Spleen (tissue), 7 donors: ENCODE data around the gene ZNF331.

ENCODE experiments used
- POLR2A ChIP-seq, 3 donors: fragments of 450-650 bp; IDR thresholded peaks; one replicate each; pipeline ENCODE4 v1.5.1; 2017; ENCODE audit warnings: antibody characterized with exemption in 3 of 3, mild to moderate bottlenecking in 1 of 3
- TF ChIP-seq, protein P1 (sequence below), 11 experiments: fragments of 200-600 bp in 7 of 11; fragments of 450-650 bp in 4 of 11; sonication (generic) in 4 of 11; IDR thresholded peaks in 8 of 11; conservative IDR thresholded peaks in 3 of 11; 1 replicate in 7 of 11; 2 replicates in 4 of 11; pipeline versions ENCODE4 v1.4.0 to v1.8.0; 2016 to 2021; ENCODE audit warnings: antibody characterized with exemption in 11 of 11, inconsistent platforms in 4 of 11, mild to moderate bottlenecking in 1 of 11
- donor health status: DM: no; HTN: no; CAD: no; lungs with moderate emphysema.
- donor health status: DM: no; HTN: no; CAD: no.
- donor health status: DM: no; HTN: no; CAD: no.

DNA sequence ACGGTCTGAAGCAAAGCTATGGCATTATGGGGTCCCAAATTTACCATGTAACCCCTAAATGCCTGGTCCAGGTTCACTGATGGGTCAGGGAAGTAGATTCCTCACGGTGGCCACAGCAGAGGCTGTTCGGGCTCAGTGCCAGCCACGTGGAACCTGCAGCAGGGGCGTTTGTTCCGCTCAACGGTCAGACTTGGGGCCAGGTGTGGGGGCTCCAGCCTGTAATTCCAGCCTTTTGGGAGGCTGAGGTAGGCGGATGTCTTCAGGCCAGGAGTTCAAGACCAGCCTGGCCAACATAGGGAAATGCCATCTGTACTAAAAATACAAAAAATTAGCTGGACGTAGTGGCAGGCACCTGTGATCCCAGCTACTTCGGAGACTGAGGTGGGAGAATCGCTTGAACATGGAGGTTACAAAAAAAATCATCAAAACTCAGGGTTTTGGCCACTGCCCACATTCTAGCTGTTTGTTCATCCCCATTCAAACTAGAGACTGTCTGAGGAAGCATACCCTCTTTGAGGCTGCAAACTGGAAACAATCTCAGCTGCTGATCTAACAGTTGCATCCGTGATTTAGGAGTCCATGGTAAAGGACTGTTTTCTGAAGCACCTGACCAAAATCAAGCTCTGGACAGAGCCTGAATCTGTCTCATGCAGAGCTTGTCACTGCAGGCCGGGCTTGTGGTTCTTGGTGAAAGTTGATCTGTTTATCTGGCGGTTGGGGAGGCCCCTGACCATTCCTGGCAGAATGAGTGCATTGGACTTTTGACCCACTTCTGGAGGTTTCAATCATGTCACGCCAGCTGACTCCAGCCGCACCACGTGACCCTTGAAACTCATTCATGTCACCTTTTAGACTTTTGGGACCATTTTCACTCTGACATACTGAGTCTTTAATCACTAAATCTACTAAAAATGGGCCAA is 30.2 kb upstream of the ZNF331 start:
- TF ChIP-seq, protein P1, sequence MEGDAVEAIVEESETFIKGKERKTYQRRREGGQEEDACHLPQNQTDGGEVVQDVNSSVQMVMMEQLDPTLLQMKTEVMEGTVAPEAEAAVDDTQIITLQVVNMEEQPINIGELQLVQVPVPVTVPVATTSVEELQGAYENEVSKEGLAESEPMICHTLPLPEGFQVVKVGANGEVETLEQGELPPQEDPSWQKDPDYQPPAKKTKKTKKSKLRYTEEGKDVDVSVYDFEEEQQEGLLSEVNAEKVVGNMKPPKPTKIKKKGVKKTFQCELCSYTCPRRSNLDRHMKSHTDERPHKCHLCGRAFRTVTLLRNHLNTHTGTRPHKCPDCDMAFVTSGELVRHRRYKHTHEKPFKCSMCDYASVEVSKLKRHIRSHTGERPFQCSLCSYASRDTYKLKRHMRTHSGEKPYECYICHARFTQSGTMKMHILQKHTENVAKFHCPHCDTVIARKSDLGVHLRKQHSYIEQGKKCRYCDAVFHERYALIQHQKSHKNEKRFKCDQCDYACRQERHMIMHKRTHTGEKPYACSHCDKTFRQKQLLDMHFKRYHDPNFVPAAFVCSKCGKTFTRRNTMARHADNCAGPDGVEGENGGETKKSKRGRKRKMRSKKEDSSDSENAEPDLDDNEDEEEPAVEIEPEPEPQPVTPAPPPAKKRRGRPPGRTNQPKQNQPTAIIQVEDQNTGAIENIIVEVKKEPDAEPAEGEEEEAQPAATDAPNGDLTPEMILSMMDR (IDR thresholded peaks at IDR 0.05 in 8 of 11, conservative IDR thresholded peaks at IDR 0.05 in 3 of 11): no peak
- no peak for TF ChIP-seq POLR2A (IDR thresholded peaks at IDR 0.05)
